GM18502 (cell line): Measurements from ENCODE around the gene PGLYRP1.

Experiments used
- ATAC-seq: cut with Tn5 transposase; IDR thresholded peaks from one replicate; pipeline ENCODE4 v1.9.1; 2021; ENCODE audit warnings: mild to moderate bottlenecking; ENCODE audit not compliant: unreplicated experiment, poor library complexity

The PGLYRP1 gene

DNA sequence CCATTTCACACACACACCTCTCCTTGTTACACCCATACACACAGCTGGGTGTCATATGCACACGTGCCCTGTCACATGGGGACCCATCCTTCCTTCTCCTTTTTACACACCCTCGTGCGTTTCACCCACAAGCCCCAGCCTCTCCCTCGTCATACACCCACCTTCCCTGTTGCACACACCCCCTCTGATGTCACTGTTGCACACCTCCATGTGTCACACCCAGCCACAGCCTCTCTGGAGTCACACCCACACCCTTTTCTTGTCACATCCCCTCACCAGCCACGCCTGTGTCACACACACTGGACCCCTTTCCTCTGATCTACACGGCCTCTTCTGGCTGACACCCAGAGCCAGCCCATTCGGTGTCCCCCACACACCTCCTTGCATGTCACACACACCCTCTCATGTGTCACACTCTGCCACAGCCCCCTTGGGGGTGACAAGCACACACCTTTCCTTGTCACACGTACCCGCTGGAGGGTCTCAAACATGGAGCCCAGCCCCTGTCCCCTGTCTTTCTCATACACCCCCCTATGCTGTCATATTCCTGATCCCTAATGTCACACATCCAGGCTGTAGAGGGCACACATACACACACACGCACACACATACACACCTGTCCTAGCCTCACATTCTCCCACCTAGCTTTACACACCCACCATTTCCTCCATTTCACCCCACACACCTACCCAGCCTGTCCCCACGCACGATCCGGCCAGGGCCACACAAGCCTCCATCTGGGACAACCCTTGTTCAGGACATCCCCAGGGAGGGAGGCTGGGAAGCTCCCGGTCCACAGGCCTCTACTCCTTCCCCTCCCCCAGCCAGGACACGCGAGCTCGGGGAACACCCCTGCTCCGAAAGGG is 50.5 kb downstream of the PGLYRP1 start:
- no peak for ATAC-seq

DNA sequence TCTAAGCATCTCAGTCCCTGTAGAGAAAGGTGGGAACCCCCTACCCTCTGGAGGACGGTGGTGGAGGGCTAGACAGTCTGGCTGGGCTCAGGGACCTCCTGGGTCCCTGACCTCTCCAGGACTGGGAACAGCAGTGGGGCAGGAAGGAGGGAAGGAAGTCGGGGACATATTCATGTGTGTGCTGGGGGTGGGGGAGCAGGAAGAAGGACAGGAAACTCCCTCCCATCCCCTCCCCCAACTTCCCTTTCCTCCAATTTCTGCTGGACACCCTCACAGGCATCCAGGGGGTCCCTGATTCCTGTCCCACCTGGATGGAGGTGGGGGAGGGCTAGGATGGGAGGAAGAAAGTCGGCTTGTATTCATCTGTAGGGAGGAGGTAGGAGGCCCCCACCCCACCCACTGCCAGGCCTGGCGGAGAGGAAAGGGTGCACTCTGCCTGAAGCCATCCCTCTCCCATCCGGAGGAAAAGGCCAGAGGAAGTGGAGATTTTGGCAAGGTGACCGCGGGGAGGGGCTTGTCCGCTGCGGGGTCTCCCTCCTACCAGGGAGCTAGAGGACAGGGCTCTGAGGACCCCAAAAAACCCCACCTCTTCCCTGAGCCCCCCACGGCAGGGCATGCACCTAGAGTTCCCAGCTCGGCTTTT is 51.5 kb downstream of the PGLYRP1 start:
- no peak for ATAC-seq

DNA sequence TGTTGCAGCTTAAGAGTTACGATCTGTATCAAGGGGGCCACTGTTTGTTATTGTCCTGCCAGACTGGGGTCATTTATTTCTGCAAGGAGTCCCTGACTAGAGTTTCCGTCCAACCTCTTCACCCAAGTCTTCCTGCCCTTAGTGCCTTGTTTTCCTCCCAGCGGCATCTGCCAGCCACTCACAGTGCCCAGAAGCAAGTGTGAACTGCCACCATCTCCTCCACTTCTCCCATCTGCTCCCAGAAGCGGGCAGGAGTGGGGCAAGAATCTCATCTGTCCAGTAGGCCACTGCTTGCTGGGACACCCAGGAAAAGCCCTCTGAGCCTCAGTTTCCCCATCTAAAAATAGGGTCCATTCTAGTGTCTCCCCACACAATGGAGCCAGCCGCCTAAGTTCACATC is 53.2 kb downstream of the PGLYRP1 start:
- no peak for ATAC-seq
